Large intestine (tissue), 12 donors: Measurements from ENCODE around the gene CEP83. TPM values are rescaled to one million over a fixed set of nuclear protein-coding genes. Genes with fewer than 3 reads are reported as not detected.

Experiments used
- DNase-seq, 2 donors: peaks; one replicate each; pipeline versions ENCODE4 v3.0.0 to v3.0.0-alpha.2; 2013
- H3K27ac ChIP-seq: one replicate; pipeline ENCODE4 v1.5.1; 2013; ENCODE audit warnings: low read length
- H3K27me3 ChIP-seq: 2 replicates; pipeline ENCODE4 v1.6.1; 2013; ENCODE audit warnings: low read length; ENCODE audit not compliant: control insufficient read depth, insufficient read depth
- H3K36me3 ChIP-seq: 2 replicates; pipeline ENCODE4 v1.6.1; 2013; ENCODE audit warnings: low read length; ENCODE audit not compliant: control insufficient read depth, insufficient read depth
- H3K4me1 ChIP-seq: one replicate; pipeline ENCODE4 v1.6.1; 2013; ENCODE audit warnings: low read length; ENCODE audit not compliant: control insufficient read depth, insufficient read depth
- H3K4me3 ChIP-seq: one replicate; pipeline ENCODE4 v1.5.1; 2013; ENCODE audit warnings: low read length
- H3K9me3 ChIP-seq: one replicate; pipeline ENCODE4 v1.6.1; 2013; ENCODE audit warnings: mild to moderate bottlenecking, low read depth, low read length, moderate library complexity; ENCODE audit not compliant: control insufficient read depth
- WGBS: methylation state at CpG from one replicate; pipeline ENCODE4 v1.1.5; 2013; ENCODE audit warnings: low lambda C conversion rate; ENCODE audit not compliant: insufficient coverage; 5-methylcytosine and 5-hydroxymethylcytosine counted together
- long read RNA-seq, 11 donors: transcript quantifications; one replicate each; lab custom pipeline, GENCODE V29; 2026
- polyA plus RNA-seq: library from polyadenylated mRNA; unstranded; fragments of 120-200 nt; gene quantifications from one replicate; pipeline ENCODE4 v1.2.1, GENCODE V29; 2013

CEP83 gene, protein sequence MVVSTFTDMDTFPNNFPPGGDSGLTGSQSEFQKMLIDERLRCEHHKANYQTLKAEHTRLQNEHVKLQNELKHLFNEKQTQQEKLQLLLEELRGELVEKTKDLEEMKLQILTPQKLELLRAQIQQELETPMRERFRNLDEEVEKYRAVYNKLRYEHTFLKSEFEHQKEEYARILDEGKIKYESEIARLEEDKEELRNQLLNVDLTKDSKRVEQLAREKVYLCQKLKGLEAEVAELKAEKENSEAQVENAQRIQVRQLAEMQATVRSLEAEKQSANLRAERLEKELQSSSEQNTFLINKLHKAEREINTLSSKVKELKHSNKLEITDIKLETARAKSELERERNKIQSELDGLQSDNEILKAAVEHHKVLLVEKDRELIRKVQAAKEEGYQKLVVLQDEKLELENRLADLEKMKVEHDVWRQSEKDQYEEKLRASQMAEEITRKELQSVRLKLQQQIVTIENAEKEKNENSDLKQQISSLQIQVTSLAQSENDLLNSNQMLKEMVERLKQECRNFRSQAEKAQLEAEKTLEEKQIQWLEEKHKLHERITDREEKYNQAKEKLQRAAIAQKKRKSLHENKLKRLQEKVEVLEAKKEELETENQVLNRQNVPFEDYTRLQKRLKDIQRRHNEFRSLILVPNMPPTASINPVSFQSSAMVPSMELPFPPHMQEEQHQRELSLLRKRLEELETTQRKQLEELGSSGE
- 20.3 TPM for polyA plus RNA-seq
- long read RNA-seq, donor 1 = 0 reads
- long read RNA-seq, donor 2, partial matches to known transcripts = 0 of 2 reads
- long read RNA-seq, donor 2, other reads (novel, unspliced or antisense) = 0 of 2 reads
- long read RNA-seq, donor 3 = 0 reads
- long read RNA-seq, donor 4 = 0 reads
- long read RNA-seq, donor 5 = 0 reads
- long read RNA-seq, donor 6, partial matches to known transcripts = 0 of 1 reads
- long read RNA-seq, donor 6, other reads (novel, unspliced or antisense) = 0 of 1 reads
- long read RNA-seq, donor 7 = 0 reads
- long read RNA-seq, donor 8, partial matches to known transcripts = 0 of 2 reads
- long read RNA-seq, donor 8, other reads (novel, unspliced or antisense) = 0 of 2 reads
- long read RNA-seq, donor 9, partial matches to known transcripts = 0 of 2 reads
- long read RNA-seq, donor 9, other reads (novel, unspliced or antisense) = 0 of 2 reads
- long read RNA-seq, donor 10 = 0 reads
- long read RNA-seq, donor 11, partial matches to known transcripts = 0 of 1 reads
- long read RNA-seq, donor 11, other reads (novel, unspliced or antisense) = 0 of 1 reads

DNA sequence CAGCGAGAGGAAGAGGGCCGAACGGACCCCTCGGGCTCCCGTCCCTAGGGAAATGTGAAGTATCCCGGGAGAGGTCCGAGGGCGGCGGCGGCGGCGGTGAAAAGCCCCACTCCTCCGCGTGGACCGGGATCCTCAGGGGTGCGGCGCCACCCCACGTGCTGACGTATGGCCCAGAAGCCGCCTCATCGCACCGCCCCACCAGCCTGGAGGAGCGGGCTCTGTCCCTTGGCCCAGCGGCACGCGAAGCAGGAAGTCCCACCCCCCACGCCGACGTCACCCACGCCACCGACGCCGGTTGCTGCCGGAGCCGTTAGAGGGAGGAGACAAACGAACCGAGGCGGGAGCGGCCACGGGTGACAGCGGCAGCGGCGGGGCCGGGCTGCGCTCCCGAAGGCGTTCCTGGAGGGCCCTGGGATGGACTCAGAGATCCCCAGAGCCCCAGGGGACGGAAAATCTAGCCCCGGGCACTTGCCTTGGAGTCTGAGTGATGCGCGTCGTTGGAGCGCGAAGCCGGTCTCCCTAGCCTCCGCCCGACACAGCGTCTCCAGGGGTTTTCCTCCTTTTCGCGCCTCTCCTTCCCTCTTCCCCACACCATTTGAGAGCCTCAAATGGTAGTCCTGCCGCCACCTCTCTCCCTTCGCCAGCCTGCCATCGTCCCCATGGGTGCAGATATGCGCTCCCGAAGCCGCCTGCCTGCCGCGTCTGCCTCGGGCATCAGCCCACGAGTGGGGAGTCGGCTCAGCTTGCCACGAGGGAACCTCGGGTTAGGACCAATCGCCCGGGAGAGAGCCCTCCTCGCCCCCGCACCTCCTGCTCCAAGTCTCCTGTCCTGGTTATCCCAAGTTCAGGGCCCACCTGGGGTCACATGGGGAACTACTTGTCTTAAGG is at the start of gene CEP83:
Gene CEP83 (minus strand): TSS at position 140 of the 888 bp plus-strand sequence. CDS start 47,377 bp downstream, outside the sequence.
- H3K27ac ChIP-seq = peak within 1 kb of the TSS; percentile 92
- WGBS = no CpG with 5 or more reads among the region's 77 CpGs
- no peaks in the 10 kb centered on the region for H3K9me3 ChIP-seq
- DNase-seq = peak; percentile 97 to 98
- no peaks in the 10 kb centered on the region for H3K36me3 ChIP-seq
- H3K4me1 ChIP-seq = peaks cover 4% of the 10 kb centered on the region
- H3K27me3 ChIP-seq = no peaks in the 10 kb centered on the region
- H3K4me3 ChIP-seq = peak within 1 kb of the TSS; percentile 88

DNA sequence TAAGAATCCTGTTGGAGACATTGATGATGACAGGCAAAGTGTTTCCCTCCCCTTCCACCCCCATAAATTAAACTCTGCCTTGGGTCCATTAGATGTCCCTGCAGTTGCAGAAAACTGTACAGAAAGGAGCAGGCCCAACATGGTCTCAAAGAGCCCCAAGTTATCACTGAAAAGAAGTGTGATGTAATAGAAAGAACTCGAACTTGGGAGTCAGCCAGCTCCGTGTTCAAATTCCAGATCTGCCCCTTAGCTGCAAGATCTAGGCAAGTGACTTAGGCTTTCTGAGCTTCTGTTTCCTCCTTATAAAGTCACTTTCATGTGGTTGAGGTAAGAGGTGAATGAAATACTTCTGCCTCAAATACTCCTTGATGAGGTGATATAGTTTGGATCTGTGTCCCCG is 49.6 kb upstream of the CEP83 start:
- no CpG with 5 or more reads among the region's 3 CpGs for WGBS
- no peak overlapping the region for H3K27ac ChIP-seq
- no peaks in the 10 kb centered on the region for H3K27me3 ChIP-seq
- H3K4me3 ChIP-seq = no peak overlapping the region
- H3K36me3 ChIP-seq = no peaks in the 10 kb centered on the region
- no peaks in the 10 kb centered on the region for H3K4me1 ChIP-seq
- no peak for DNase-seq
- no peaks in the 10 kb centered on the region for H3K9me3 ChIP-seq

DNA sequence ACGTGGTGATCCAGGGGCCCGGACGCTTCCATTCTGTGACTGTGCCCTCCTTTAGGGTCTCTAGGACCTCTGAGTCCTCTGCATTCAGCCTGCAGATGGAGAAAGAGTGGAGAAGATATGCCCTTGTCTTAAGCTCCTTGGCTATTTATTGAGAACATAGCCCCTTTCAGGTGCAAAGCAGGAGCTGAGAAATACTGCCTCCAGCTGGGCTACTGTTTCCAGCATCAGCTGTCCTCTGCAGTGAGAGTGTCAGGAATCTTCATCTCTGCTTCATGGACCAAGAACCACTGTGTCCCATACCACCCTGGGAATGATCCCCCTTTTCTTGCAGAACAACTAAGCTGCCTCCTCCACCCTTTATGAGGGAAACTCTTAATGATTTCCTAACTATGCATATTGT is 47.8 kb upstream of the CEP83 start:
- no peaks in the 10 kb centered on the region for H3K4me1 ChIP-seq
- no peak overlapping the region for H3K4me3 ChIP-seq
- no peaks in the 10 kb centered on the region for H3K27me3 ChIP-seq
- H3K27ac ChIP-seq = no peak overlapping the region
- WGBS = no CpG with 5 or more reads among the region's 3 CpGs
- no peak for DNase-seq
- no peaks in the 10 kb centered on the region for H3K36me3 ChIP-seq
- H3K9me3 ChIP-seq = no peaks in the 10 kb centered on the region

DNA sequence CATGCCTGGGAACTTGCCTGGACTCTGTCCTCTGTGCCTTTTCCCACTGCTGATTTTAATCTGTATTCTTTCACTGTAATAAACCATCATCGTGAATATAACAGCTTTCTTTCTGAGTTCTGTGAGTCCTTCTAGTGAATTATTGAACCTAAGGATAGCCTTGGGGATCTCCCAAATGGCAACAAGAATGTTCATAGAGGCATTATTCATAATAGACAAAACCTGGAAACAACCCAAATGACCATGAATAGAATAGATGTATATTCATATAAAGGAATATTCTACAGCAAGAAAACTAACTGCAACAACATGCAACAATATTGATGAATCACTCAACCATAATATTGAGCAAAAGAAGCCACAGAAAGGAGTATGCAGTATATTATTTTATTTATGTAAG is 44.7 kb upstream of the CEP83 start:
- no peak for DNase-seq
- Histone ChIP-seq H3K9me3 (peaks cover 2% of the 10 kb centered on the region), H3K4me3 (no peak overlapping the region), H3K27ac (no peak overlapping the region), H3K27me3 (no peaks in the 10 kb centered on the region), H3K4me1 (no peaks in the 10 kb centered on the region), H3K36me3 (no peaks in the 10 kb centered on the region)
- WGBS = no CpG with 5 or more reads among the region's 1 CpG

DNA sequence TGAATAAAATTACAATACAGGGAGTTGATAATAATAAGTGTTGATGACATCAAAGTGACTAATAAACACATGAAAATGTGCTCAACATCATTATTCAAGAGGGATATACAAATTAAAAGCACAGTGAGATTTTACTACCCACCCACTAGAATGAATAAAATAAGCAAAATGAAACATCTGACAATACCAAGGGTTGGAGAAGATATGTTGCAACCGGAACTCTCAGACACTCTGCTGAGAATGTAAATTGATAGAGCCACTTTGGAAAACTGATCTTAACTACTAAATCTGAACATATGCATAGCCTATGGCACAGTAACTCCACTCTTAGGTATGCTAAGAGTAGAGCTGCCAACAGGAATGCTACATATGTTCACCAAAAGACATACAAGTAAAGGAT is 44.0 kb upstream of the CEP83 start:
- Histone ChIP-seq H3K4me3 (no peak overlapping the region), H3K27ac (no peak overlapping the region), H3K36me3 (no peaks in the 10 kb centered on the region), H3K9me3 (peaks cover 2% of the 10 kb centered on the region), H3K4me1 (no peaks in the 10 kb centered on the region), H3K27me3 (no peaks in the 10 kb centered on the region)
- no CpG with 5 or more reads among the region's 1 CpG for WGBS
- no peak for DNase-seq

DNA sequence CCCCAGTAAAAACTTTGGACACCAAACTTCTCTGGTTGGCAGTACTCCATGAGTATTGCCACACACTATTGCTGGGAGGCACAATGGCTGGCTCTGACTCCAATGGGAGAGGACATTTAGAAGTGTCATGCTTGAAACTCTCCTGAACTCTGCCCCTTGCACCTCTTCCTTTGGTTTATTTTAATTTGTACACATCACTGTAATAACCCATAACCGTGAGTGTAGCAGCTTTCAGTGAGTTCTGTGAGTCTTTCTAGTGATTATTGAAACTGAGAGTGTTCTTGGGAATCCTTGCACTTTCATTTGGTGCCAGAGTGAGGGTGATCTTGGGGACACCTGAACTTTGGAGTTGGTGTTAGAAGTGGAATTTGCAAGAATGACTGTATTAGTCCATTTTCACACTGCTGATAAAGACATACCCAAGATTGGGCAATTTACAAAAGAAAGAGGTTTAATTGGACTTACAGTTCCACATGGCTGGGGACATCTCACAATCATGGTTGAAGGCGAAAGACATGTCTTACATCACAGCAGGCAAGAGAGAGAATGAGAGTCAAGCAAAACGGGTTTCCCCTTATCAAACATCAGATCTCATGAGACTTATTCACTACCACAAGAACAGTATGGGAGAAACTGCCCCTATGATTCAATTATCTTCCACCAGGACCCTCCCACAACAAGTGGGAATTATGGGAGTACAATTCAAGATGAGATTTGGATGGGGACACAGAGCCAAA is 41.3 kb upstream of the CEP83 start:
- WGBS = 60% methylated on average over 1 of the region's 3 CpGs
- peaks cover 6% of the 10 kb centered on the region for H3K9me3 ChIP-seq
- no peak overlapping the region for H3K27ac ChIP-seq
- no peaks in the 10 kb centered on the region for H3K4me1 ChIP-seq
- no peaks in the 10 kb centered on the region for H3K27me3 ChIP-seq
- no peak overlapping the region for H3K4me3 ChIP-seq
- H3K36me3 ChIP-seq = no peaks in the 10 kb centered on the region
- DNase-seq = no peak

DNA sequence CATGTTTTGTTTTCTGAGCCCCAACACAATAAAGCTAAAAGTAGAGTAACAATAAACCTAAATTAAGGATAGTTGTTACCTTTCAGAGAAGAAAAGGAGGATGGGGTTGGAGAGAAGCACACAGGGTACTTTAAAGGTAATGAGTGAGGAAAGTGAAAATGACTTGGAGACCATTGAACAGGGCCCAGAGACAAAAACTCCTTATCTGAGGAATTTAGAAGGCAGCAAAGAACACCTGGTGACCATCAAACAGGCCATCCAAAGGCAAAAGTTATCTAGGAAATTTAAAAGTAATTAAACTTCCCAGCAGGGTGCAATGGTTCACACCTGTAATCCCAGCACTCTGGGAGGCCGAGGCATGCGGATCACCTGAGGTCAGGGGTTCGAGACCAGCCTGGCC is 39.0 kb upstream of the CEP83 start:
- Histone ChIP-seq H3K27me3 (no peaks in the 10 kb centered on the region), H3K4me3 (no peak overlapping the region), H3K27ac (no peak overlapping the region), H3K4me1 (no peaks in the 10 kb centered on the region), H3K36me3 (no peaks in the 10 kb centered on the region), H3K9me3 (peaks cover 6% of the 10 kb centered on the region)
- WGBS = no CpG with 5 or more reads among the region's 3 CpGs
- no peak for DNase-seq

DNA sequence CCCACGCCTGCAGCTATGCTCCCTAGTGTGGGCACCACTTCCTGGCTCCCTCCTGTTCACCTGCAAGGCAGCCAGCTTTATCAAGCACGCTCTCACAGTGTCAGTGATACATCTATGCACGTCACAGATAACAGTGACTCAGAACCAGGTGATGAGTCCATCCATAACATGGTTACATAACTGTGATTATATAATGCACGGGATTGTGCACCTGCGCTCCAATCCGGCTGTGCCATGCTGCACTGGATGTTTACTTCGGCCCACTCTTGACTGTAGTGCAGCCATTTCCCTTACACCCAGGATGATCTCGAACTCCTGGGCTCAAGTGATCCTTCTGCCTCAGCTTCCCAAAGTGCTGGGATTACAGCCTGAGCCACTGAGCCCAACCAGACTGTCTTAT is 38.4 kb upstream of the CEP83 start:
- peak; percentile 15 to 22 for DNase-seq
- no peaks in the 10 kb centered on the region for H3K36me3 ChIP-seq
- H3K27ac ChIP-seq = no peak overlapping the region
- no peak overlapping the region for H3K4me3 ChIP-seq
- H3K27me3 ChIP-seq = no peaks in the 10 kb centered on the region
- H3K9me3 ChIP-seq = peaks cover 6% of the 10 kb centered on the region
- H3K4me1 ChIP-seq = no peaks in the 10 kb centered on the region
- whole genome bisulfite sequencing = 71% methylated on average over 1 of the region's 8 CpGs

DNA sequence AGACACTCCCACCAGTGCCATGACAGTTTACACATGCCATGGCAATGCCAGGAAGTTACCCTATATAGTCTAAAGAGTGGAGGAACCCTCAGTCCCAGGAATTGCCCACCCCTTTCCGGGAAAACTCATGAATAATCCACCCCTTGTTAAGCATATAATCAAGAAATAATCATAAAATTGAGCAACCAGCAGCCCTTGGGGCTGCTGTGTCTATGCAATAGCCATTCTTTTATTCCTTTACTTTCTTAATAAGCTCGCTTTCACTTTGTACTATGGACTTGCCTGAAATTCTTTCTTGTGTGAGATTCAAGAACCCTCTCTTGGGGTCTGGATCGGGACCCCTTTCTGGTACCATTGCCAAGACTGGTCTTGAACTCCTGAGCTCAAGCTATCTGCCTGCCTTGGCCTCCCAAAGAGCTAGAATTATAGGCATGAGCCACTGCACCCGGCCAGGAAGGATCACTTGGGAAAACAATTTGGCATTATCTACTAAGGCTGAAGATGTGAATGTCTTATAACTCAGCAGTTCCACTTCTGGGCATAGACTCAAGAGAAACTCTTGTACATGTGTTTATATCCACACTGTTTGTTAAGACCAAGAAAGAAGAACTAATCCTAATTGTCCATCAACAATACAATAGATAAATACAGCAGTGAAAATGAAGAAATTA is 35.9 kb upstream of the CEP83 start:
- Histone ChIP-seq H3K27me3 (no peaks in the 10 kb centered on the region), H3K9me3 (peaks cover 4% of the 10 kb centered on the region), H3K27ac (no peak overlapping the region), H3K4me3 (no peak overlapping the region), H3K36me3 (no peaks in the 10 kb centered on the region), H3K4me1 (no peaks in the 10 kb centered on the region)
- WGBS = no CpG with 5 or more reads among the region's 4 CpGs
- DNase-seq = peak in 1 of 2 donors; percentile 7
